Right renal cortex interstitium (tissue), 3 donors: ENCODE results near the gene PCNX2. TPM values are rescaled to one million over a fixed set of nuclear protein-coding genes. Genes with fewer than 3 reads are reported as not detected.

Experiments
- DNase-seq, 3 donors: peaks; one replicate each; pipeline ENCODE4 v3.0.0-alpha.2; 2013; ENCODE audit warnings: low read depth in 3 of 3, low spot score in 2 of 3
- polyA plus RNA-seq, 3 donors: library from polyadenylated mRNA; unstranded; fragments of 120-200 nt; gene quantifications; one replicate each; pipeline ENCODE4 v1.2.1, GENCODE V29; 2013; ENCODE audit not compliant: insufficient read length in 3 of 3

PCNX2 gene
- polyA plus RNA-seq, 3 donors: 9.4 to 13.1 (median 11.3) TPM

- DNase-seq: no peak
Observed at GRCh38 chr1:232973652-232974611, 321.6 kb downstream of the PCNX2 start.

- no peak for DNase-seq
Observed at GRCh38 chr1:232970508-232970907, 325.0 kb downstream of the PCNX2 start.

- DNase-seq: no peak
Observed at GRCh38 chr1:232969799-232970198, 325.7 kb downstream of the PCNX2 start.

- DNase-seq: no peak
Observed at GRCh38 chr1:232968965-232969364, 326.6 kb downstream of the PCNX2 start.

- DNase-seq: no peak
Observed at GRCh38 chr1:232968391-232968790, 327.1 kb downstream of the PCNX2 start.

- DNase-seq: no peak
Observed at GRCh38 chr1:232966663-232967062, 328.9 kb downstream of the PCNX2 start.

GRCh38 chr1:232965912-232966217 is 329.7 kb downstream of the PCNX2 start:
- no peak for DNase-seq

- DNase-seq: no peak
Observed at GRCh38 chr1:232965124-232965911, 330.2 kb downstream of the PCNX2 start.

GRCh38 chr1:232964601-232965000 is 330.9 kb downstream of the PCNX2 start:
- DNase-seq: no peak

- DNase-seq: no peak
Observed at GRCh38 chr1:232962761-232963745, 332.5 kb downstream of the PCNX2 start.

GRCh38 chr1:232958067-232958466 is 337.5 kb downstream of the PCNX2 start:
- no peak for DNase-seq

GRCh38 chr1:232956081-232956480 is 339.4 kb downstream of the PCNX2 start:
- DNase-seq: no peak

GRCh38 chr1:232954594-232955365 is 340.7 kb downstream of the PCNX2 start:
- DNase-seq: no peak

- no peak for DNase-seq
Observed at GRCh38 chr1:232952514-232953499, 342.7 kb downstream of the PCNX2 start.

- DNase-seq: no peak
Observed at GRCh38 chr1:232951605-232952004, 343.9 kb downstream of the PCNX2 start.

- DNase-seq: no peak
Observed at GRCh38 chr1:232951180-232951579, 344.3 kb downstream of the PCNX2 start.

GRCh38 chr1:232950197-232951176 is 345.0 kb downstream of the PCNX2 start, which contains the start of gene NTPCR:
Gene NTPCR, plus strand, starts transcription at chr1:232950611. Its CDS starts 100 bp downstream, at chr1:232950711.
- peak; percentile 87 to 90 (median 88) for DNase-seq
